NCI-H69 (cell line): ENCODE measurements around the gene RCC1.
"Not testable (repeated sequence)": the region's sequence is repeated elsewhere in the genome, so short reads cannot be mapped to it uniquely, and the experiment has no call there.

Experiments used
- DNase-seq: peaks from one replicate; lab custom pipeline; 2025; lab: John Stamatoyannopoulos, UW

RCC1 gene

DNA sequence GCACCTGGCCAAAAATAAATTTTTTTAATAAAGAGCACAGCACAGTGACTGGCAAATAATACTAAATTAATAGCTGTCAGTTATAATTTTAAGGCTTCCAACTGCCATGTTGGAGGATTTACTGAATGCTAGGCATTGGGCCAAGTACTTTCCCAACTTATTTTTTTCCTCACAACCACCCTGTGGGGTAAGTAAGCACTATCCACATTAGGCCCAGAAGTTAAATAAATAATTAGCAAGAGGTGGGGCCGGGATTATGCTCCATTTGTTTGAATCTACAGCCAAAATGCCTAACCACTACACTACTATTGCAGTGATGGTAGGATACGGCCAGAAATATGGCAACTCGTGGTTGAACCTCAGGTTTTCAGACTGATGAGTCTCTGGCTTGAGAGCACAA, 42.5 kb downstream of the RCC1 start:
- DNase-seq: peak; percentile 62

GRCh38 chr1:28551381-28551780, 45.5 kb downstream of the RCC1 start:
- DNase-seq: no peak

DNA sequence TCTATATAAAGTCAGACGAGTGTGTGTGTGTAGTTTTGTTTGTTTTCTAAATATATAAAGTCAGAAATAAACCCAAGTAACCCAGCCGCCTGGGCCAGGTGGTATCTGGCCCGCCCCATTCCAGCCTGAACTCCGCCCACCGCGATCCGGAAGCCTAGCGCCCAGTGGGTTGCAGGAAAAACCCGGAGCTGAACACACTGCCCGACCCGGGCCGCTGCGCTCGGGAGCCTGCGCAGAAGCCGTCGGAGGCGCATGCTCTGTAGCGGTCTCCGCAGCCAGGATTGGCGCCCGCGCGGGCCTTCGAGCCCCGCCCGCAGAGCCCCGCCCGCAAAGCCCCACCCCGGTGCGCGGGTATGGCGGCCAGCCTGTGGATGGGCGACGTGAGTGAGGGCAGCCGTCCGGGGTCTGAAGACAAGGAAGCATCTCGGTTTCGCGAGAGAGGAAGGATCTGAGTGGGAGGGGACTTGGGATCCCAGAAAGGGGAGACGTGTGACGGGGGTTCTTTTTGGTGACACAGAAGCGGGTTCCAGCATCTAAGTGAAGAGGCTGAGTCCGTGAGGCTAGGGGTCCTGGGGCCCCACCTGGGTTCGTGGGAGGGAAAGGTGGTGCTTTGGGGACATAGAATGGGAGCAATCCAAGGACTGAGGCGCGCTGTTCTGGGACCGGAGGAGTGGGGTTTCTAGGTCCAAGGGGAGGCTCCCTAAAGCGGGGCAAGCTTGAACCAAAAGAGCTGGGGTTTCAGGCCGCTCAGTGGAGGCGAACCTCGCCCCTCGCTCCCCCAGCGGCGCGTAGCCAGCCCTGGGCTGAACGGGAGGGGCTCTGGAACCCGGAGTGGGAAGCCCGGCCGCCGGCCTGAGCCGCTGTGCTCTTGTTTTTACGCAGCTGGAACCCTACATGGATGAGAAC, 47.2 kb downstream of the RCC1 start, which contains the start of gene TRNAU1AP:
TSS of gene TRNAU1AP (plus strand) at position 328 of the 906 bp plus-strand sequence. CDS start at position 354, 26 bp downstream.
- DNase-seq: peak; percentile 96

DNA sequence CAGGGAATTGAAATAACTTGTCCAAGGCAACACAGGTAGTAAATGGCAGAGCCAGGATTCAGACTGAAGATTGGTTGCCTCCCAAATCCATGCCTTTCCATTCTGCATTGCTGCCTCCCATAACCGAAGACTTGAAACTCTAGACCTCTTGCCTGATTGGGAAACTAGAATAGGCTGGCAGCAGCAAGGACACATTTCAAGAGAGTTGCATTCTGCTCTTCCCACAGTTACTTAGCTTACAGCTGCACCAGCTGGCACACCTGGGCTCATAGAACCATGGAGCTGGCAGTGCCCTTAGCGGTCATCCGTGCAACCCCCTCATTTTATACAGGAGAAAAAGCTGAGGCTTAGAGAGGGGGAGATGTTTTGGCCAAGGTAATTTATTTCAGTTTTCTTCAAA, 55.0 kb downstream of the RCC1 start:
- DNase-seq: no peak

DNA sequence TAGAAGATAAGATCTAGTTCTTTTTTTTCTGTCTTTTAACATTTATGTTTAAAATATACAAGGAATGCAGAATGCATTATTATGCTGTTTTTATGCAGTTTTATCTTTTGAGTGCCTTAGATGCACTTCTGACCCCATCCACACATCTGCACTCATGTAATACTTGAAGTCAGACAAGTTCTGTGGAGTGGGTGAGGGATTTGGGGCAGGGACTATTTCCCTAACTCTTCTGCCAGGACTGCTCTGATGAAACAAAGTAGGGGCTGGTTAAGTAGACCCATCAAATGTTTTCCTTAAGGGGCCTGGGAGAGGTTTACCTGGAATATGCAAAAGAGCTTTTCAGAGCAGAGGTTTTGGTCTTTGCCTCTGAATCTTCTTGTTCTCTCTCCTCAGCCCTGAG, 58.5 kb downstream of the RCC1 start:
- no peak for DNase-seq

GRCh38 chr1:28565040-28565439, 59.2 kb downstream of the RCC1 start:
- DNase-seq: no peak

DNA sequence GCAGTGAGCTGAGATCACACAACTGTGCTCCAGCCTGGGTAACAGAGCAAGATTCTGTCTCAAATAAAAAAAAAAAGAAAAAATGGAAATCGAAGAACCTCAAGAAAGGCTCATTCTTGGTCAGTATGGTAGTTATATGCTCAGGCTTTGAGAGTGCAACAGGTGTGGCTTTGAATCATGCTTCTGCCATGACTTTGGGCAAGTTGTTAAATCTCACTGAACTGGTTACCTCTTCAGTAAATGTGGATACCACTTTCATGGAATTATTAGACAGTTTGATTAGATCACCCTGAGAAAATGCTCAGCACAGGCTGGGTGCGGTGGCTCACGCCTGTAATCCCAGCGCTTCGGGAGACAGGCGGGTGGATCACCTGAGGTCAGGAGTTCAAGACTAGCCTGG, 59.9 kb downstream of the RCC1 start:
- DNase-seq: no peak

- no peak for DNase-seq
Measured at GRCh38 chr1:28566931-28567330, 61.1 kb downstream of the RCC1 start.

- DNase-seq: no peak
Measured at GRCh38 chr1:28571911-28572310, 66.1 kb downstream of the RCC1 start.

DNA sequence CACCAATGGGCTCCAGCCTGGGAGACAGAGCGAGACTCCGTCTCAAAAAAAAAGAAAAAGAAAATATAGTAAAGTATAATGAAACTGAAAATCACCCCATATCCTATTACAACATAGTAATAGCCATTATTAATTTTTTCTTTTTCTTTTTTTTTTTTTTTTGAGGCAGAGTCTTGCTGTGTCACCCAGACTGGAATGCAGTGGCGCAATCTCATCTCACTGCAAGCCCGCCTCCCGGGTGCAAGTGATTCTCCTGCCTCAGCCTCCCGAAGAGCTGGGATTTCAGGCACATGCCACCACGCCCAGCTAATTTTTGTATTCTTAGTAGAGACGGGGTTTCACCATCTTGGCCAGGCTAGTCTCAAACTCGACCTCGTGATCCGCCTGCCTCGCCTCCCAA, 67.0 kb downstream of the RCC1 start:
- not testable (repeated sequence) for DNase-seq

DNA sequence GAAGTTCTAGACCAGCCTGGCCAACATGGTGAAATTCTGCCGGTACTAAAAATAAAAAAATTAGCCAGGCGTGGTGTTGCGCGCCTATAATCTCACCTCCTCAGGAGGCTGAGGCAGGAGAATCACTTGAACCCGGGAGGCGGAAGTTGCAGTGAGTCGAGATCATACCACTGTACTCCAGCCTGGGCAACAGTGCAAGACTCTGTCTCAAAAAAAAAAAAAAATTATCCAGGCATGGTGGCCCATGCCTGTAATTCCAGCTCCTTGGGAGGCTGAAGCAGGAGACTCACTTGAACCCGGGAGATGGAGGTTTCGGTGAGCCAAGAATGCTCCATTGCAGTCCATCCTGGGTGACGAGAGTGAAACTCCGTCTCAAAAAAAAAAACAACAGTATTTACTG, 67.7 kb downstream of the RCC1 start:
- no peak for DNase-seq

DNA sequence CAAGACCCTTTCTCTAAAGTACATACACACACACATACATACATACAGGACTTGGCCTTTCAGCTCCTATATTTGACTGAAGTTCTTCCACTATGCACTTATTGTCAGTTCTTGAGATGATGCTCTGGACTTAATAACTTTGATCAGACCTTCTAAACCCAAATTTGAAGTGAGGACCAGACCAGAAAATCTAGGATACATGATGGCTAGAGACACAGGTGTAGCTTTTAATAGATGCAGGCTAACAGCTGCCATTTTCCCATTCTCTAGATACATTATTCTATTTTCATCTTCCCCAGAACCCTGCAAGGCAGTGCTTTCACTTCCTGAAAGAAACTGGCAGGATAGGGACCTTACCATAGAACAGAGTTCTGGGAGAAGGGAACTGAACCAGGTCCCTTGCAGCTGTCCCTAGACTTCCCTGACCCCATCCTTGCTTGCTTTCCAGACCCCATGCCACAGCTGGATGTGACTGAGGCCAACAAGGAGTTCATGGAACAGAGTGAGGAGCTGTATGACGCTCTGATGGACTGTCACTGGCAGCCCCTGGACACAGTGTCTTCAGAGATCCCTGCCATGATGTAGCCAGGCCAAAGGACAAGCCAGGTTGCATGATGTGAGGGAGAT, 71.3 kb downstream of the RCC1 start:
- peak; percentile 8 for DNase-seq

- no peak for DNase-seq
Measured at GRCh38 chr1:28577738-28578536, 72.1 kb downstream of the RCC1 start.

DNA sequence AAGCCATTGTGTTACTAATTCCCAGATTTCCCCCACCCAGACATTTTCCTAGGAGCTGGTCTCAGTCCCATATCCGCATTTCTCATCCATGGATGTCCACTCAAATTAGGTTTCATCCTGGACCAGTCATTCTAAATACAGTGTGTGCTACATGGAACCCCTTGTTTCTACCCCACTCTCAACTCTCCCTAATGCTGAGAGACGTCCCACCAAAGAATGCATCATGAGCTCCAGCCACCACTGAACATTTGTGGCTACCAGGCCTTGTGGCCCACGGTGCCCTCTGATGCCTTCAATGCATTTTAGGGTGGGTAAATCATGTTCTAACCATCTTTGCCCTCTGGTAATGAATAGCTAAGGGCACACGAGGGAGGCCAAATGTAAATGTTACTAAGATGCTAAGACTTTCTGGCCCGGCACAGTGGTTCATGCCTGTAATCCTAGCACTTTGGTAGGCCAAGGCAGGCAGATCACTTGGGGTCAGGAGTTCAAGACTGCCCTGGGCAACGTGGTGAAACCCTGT, 72.9 kb downstream of the RCC1 start:
- no peak for DNase-seq

DNA sequence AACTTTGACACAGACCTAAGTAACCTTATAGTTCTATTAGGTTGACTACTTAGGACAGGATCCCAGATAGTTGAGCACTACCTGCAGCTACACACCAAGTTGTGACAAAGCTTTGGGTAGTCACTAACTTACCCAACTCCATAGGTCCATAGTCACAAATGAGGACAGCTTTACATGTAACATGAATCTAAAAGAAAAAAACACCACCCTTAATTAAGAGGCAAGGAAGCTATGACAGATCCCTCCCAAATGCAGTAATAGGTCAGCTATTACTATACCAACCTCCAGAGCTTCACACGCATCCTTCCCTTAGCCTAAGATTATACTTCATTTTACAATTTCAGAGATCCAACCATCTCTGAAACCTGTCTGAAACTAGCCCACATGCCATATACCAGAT, 73.6 kb downstream of the RCC1 start:
- DNase-seq: no peak

DNA sequence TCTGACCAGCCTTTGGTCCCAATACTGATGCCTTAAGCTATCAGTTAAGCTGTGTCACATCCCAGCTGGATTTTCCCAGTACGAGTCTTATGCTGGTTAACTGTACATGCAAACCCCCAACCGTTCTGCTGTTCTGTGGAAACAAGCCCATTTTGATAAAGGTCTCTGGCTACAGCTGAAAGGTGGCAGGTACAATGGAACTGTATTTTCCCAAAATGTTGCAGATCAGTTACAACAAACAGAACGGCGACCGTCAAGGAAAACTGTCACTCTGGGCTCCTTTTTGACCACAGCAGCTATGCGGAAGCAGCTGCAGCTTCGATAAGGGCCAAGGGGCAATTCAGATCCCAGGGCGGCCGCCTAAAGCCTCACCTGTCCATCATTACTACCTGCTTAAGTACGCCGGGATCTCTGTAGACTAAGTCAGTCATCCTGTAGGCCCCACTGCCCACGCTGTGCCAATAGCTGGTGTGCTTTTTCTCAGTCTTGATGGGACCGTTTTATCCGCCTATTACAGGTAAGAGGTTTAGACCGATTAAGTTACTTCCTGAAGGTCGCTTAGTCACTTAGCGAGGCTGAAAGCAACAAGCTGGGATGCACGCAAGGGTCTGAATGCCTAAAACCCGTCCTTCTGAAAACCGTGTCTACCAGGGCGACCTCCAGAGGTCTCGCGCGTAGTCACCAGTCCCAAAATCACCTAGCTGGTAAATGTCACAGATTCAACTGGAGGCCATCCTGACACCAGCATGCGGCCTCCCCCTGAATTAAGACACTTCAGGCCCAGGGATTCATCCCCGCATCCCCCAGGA, 75.1 kb downstream of the RCC1 start:
- peak; percentile 61 for DNase-seq

- peak; percentile 94 for DNase-seq
Measured at GRCh38 chr1:28581531-28582247, 75.8 kb downstream of the RCC1 start.

DNA sequence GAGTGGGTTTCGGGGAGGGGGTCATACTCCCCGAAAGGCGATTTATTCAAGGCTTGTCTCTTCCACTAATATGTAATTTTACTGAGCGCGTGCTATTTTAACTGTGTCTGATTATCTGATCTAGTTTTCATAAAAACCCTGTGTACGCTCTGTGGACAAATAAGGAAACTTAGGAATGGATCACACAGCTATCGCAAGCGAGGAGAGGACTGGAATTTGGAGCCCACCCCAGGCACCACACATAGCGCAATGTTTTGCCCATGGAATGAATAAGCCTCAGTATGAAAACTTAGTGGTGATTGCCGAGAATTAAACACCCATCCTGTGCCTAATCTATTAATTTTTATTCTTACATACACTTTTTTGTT, 76.4 kb downstream of the RCC1 start:
- peak; percentile 46 for DNase-seq

- not testable (repeated sequence) for DNase-seq
Measured at GRCh38 chr1:28586585-28587391, 80.9 kb downstream of the RCC1 start.
